Heart left ventricle (tissue), 16 donors: Measurements from ENCODE around the gene TRHDE. TPM values are rescaled to one million over a fixed set of nuclear protein-coding genes. Genes with fewer than 3 reads are reported as not detected.

ENCODE experiments used
- ATAC-seq, 4 donors: fragments of 200-7000 bp; cut with Tn5 transposase; one replicate each; pipeline ENCODE4 v1.9.1; 2020 to 2022; ENCODE audit warnings: moderate library complexity in 4 of 4, mild to moderate bottlenecking in 3 of 4, moderate number of reproducible peaks in 1 of 4
- DNase-seq, 5 donors: peaks; one replicate each; pipeline ENCODE4 v3.0.0-alpha.2; 2020
- H3K27ac ChIP-seq, 12 donors: fragments of 200-600 bp; sonication (generic) in 4 of 12; one replicate each; pipeline versions ENCODE4 v1.5.0 to v1.8.0; 2016 to 2022; ENCODE audit warnings: mild to moderate bottlenecking in 2 of 12
- H3K27me3 ChIP-seq, 9 donors: fragments of 200-600 bp; sonication (generic) in 2 of 9; one replicate each; pipeline versions ENCODE4 v1.5.1 to v1.8.0; 2016 to 2022; ENCODE audit warnings: mild to moderate bottlenecking in 3 of 9
- H3K36me3 ChIP-seq, 9 donors: fragments of 200-600 bp; sonication (generic) in 2 of 9; one replicate each; pipeline versions ENCODE4 v1.5.0 to v1.8.0; 2018 to 2022; ENCODE audit warnings: mild to moderate bottlenecking in 2 of 9
- H3K4me1 ChIP-seq, 12 donors: fragments of 200-600 bp; sonication (generic) in 4 of 12; one replicate each; pipeline versions ENCODE4 v1.5.0 to v1.8.0; 2016 to 2022; ENCODE audit warnings: mild to moderate bottlenecking in 3 of 12
- H3K4me3 ChIP-seq, 12 donors: fragments of 200-600 bp; sonication (generic) in 4 of 12; one replicate each; pipeline versions ENCODE4 v1.5.0 to v1.8.0; 2017 to 2022; ENCODE audit warnings: mild to moderate bottlenecking in 9 of 12, moderate library complexity in 4 of 12
- H3K9me3 ChIP-seq, 12 donors: fragments of 200-600 bp; sonication (generic) in 4 of 12; one replicate each; pipeline versions ENCODE4 v1.5.0 to v1.8.0; 2016 to 2022; ENCODE audit warnings: mild to moderate bottlenecking in 1 of 12
- POLR2A ChIP-seq, 2 donors: fragments of 450-650 bp; IDR thresholded peaks; one replicate each; pipeline ENCODE4 v1.6.1; 2017; ENCODE audit warnings: antibody characterized with exemption in 2 of 2, mild to moderate bottlenecking in 2 of 2, moderate library complexity in 2 of 2
- WGBS, 4 donors: extraction: QIAGEN DNeasy Blood & Tissue Kit in 2 of 4; methylation state at CpG; one replicate each; pipeline versions ENCODE4 v1.1.5 to v1.1.7; 2013 to 2018; 5-methylcytosine and 5-hydroxymethylcytosine counted together
- intact Hi-C, 10 donors: fragments of 100-400 bp; cut with DNase I; formaldehyde crosslinking; loops; one replicate each; pipeline versions ENCODE4 v1.11.1 to v1.14.2; 2022
- polyA plus RNA-seq, 2 donors: library from polyadenylated mRNA; stranded (reverse); fragments of 200-250 nt; gene quantifications; one replicate each; pipeline ENCODE4 v1.2.3, GENCODE V29; 2013
- total RNA-seq, 9 donors: library from RNA; depleted of rRNA in 2 of 9; stranded (reverse); fragments of >200 nt in 2 of 9; fragmentation: NEBNext Ultra II Directional in 3 of 9; extraction: Animal tissue kit (Norgen Biotek cat#: 25700) in 3 of 9; gene quantifications; one replicate each; pipeline versions ENCODE4 v1.1.0 to v1.2.4, GENCODE V29; 2016 to 2023
- TF ChIP-seq, protein P1 (sequence below), 12 donors: fragments of 200-600 bp; sonication (generic) in 4 of 12; IDR thresholded peaks; one replicate each; pipeline versions ENCODE4 v1.5.0 to v1.8.0; 2018 to 2022; ENCODE audit warnings: antibody characterized with exemption in 12 of 12, mild to moderate bottlenecking in 5 of 12
- donor health status: ischemic (EF 13 %, LVEDD 7.1; RV severe dilation, severe dysfunction).
- donor health status: healthy with polysubstance abuse.
- donor health status: DM: no; HTN: yes; CAD: no.
- donor health status: DM: no; HTN: no; CAD: no.
- donor health status: ischemic (EF 25% LVEDD 6.9; RV normal size, moderate dysfunction).
- donor health status: ischemic (EF 25% LVEDD 5.7; RV mildly dilated, moderate dysfunction).
- donor health status: healthy.
- donor health status: DM: yes; HTN: yes; CAD: no.
- donor health status: ischemic (EF 35%, LVEDD 5.7; RV mildly dilated, moderate dysfunction).
- donor health status: nonischemic (EF 11% LVEDD 7.7; RV severe dilation, severe dysfunction).
- donor health status: DM: yes; HTN: yes; CAD: no.
- donor health status: PGD.
- donor health status: ischemic (EF 29% LVEDD 5.4; RV normal size, mild dysfunction).
- donor health status: nonischemic (EF 23%, LVEDD 6.1; RV moderate dilation, normal function).

TRHDE gene
- total and polyA plus RNA-seq, 11 donors: 0.01 to 3.1 (median 0.28) TPM; not detected in 1

- TF ChIP-seq, protein P1, sequence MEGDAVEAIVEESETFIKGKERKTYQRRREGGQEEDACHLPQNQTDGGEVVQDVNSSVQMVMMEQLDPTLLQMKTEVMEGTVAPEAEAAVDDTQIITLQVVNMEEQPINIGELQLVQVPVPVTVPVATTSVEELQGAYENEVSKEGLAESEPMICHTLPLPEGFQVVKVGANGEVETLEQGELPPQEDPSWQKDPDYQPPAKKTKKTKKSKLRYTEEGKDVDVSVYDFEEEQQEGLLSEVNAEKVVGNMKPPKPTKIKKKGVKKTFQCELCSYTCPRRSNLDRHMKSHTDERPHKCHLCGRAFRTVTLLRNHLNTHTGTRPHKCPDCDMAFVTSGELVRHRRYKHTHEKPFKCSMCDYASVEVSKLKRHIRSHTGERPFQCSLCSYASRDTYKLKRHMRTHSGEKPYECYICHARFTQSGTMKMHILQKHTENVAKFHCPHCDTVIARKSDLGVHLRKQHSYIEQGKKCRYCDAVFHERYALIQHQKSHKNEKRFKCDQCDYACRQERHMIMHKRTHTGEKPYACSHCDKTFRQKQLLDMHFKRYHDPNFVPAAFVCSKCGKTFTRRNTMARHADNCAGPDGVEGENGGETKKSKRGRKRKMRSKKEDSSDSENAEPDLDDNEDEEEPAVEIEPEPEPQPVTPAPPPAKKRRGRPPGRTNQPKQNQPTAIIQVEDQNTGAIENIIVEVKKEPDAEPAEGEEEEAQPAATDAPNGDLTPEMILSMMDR (IDR thresholded peaks at IDR 0.05): no peak
- TF ChIP-seq POLR2A (IDR thresholded peaks at IDR 0.05): no peak
- 70 to 90% (median 82%) methylated on average over 1 of the region's 1 CpG for WGBS, 4 donors
Measured at GRCh38 chr12:72274931-72275330, 2.8 kb downstream of the TRHDE start.

GRCh38 chr12:72275526-72275925 is 3.4 kb downstream of the TRHDE start:
- no peak for DNase-seq
- peaks cover 19 to 98% (median 58%) of the 10 kb centered on the region in 9 donors for H3K27me3 ChIP-seq
- ATAC-seq: no peak
- no peak overlapping the region for H3K4me3 ChIP-seq
- no peak overlapping the region for H3K27ac ChIP-seq
- H3K36me3 ChIP-seq: no peaks in the 10 kb centered on the region
- WGBS, 4 donors: 78 to 89% (median 82%) methylated on average over 2 of the region's 2 CpGs
- H3K4me1 ChIP-seq: peaks cover 0 to 29% (median 6%) of the 10 kb centered on the region in 12 donors
- TF ChIP-seq, protein P1 (IDR thresholded peaks at IDR 0.05): no peak
- TF ChIP-seq POLR2A (IDR thresholded peaks at IDR 0.05): no peak
- intact Hi-C loops: no loop called here
- no peaks in the 10 kb centered on the region for H3K9me3 ChIP-seq

More at GRCh38 chr12:72274931-72275330, 2.8 kb downstream of the TRHDE start:
- Histone ChIP-seq H3K4me1 (peaks cover 0 to 29% (median 6%) of the 10 kb centered on the region in 12 donors), H3K27me3 (peaks cover 19 to 98% (median 60%) of the 10 kb centered on the region in 9 donors), H3K9me3 (no peaks in the 10 kb centered on the region), H3K27ac (no peak overlapping the region), H3K4me3 (no peak overlapping the region), H3K36me3 (no peaks in the 10 kb centered on the region)
- DNase-seq: no peak
- intact Hi-C loops: no loop called here
- no peak for ATAC-seq

- peaks cover 19 to 92% (median 50%) of the 10 kb centered on the region in 9 donors for H3K27me3 ChIP-seq
- DNase-seq (no peak), ATAC-seq (no peak)
- no peaks in the 10 kb centered on the region for H3K9me3 ChIP-seq
- peaks cover 0 to 29% (median 6%) of the 10 kb centered on the region in 12 donors for H3K4me1 ChIP-seq
- TF ChIP-seq, protein P1 (IDR thresholded peaks at IDR 0.05): no peak
- no peak for TF ChIP-seq POLR2A (IDR thresholded peaks at IDR 0.05)
- no peaks in the 10 kb centered on the region for H3K36me3 ChIP-seq
- H3K4me3 ChIP-seq: no peak overlapping the region
- H3K27ac ChIP-seq: no peak overlapping the region
- 69 to 85% (median 79%) methylated on average over 3 of the region's 3 CpGs for WGBS, 4 donors
- intact Hi-C loops: no loop called here
Measured at GRCh38 chr12:72276181-72276805, 4.1 kb downstream of the TRHDE start.

DNA sequence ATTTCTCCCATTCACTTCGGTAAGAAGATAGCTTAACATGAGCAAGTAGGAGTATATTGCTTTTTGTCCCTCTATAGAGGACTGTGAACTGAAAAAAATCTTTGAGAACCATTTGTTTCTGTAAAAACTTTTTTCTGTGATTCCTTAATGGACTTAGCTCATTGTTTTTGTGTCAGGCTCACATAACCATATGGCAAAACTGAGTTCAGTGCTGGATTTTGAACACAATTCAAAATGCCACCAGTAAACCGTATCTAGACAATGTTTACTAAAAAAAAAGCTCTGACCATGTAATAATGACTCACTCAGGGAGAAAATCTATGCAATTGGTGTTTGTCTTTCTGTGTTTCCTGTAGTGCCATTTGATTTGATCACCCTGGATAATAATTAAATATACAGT is 5.2 kb downstream of the TRHDE start:
- no peaks in the 10 kb centered on the region for H3K9me3 ChIP-seq
- 64 to 75% (median 72%) methylated on average over 2 of the region's 2 CpGs for WGBS, 4 donors
- H3K4me3 ChIP-seq: no peak overlapping the region
- intact Hi-C loops: no loop called here
- no peak overlapping the region for H3K27ac ChIP-seq
- ATAC-seq: no peak
- peaks cover 15 to 81% (median 39%) of the 10 kb centered on the region in 9 donors for H3K27me3 ChIP-seq
- H3K36me3 ChIP-seq: no peaks in the 10 kb centered on the region
- H3K4me1 ChIP-seq: peaks cover 0 to 18% (median 6%) of the 10 kb centered on the region in 12 donors
- DNase-seq: no peak
- no peak for TF ChIP-seq POLR2A (IDR thresholded peaks at IDR 0.05)
- TF ChIP-seq, protein P1 (IDR thresholded peaks at IDR 0.05): no peak
